Mesenchymal stem cell (in vitro differentiated cells and primary cell): ENCODE data around the gene GPX3.

ENCODE experiments used
- DNase-seq: peaks from one replicate; pipeline ENCODE4 v3.0.0-alpha.2; 2013
- H2AFZ ChIP-seq: one replicate; pipeline ENCODE4 v1.6.1; 2013; ENCODE audit warnings: low read depth, mild to moderate bottlenecking, control low read depth, inconsistent platforms, low read length, moderate library complexity
- H2AK5ac ChIP-seq: 2 replicates; pipeline ENCODE4 v1.6.1; 2013; ENCODE audit warnings: low read length, moderate library complexity, mild to moderate bottlenecking, inconsistent platforms; ENCODE audit not compliant: severe bottlenecking
- H2BK120ac ChIP-seq: one replicate; pipeline ENCODE4 v1.6.1; 2013; ENCODE audit warnings: low read depth, mild to moderate bottlenecking, inconsistent platforms, low read length, moderate library complexity
- H2BK12ac ChIP-seq, 2 experiments: one replicate each; pipeline ENCODE4 v1.6.1; 2013; ENCODE audit warnings: inconsistent platforms in 2 of 2, low read length in 2 of 2, mild to moderate bottlenecking in 2 of 2, moderate library complexity in 2 of 2, control low read depth in 1 of 2
- H2BK15ac ChIP-seq: one replicate; pipeline ENCODE4 v1.6.1; 2013; ENCODE audit warnings: mild to moderate bottlenecking, low read depth, inconsistent platforms; ENCODE audit not compliant: poor library complexity, severe bottlenecking
- H2BK5ac ChIP-seq: 2 replicates; pipeline ENCODE4 v1.6.1; 2013; ENCODE audit warnings: low read depth, mild to moderate bottlenecking, low read length, control low read depth, inconsistent platforms; ENCODE audit not compliant: poor library complexity, severe bottlenecking
- H3K14ac ChIP-seq, 2 experiments: one replicate each; pipeline ENCODE4 v1.6.1; 2013; ENCODE audit warnings: inconsistent platforms in 2 of 2, low read length in 2 of 2, control low read depth in 1 of 2, mild to moderate bottlenecking in 1 of 2, moderate library complexity in 1 of 2
- H3K18ac ChIP-seq, 2 experiments: one replicate each; pipeline ENCODE4 v1.6.1; 2013; ENCODE audit warnings: inconsistent platforms in 2 of 2, low read length in 2 of 2, control low read depth in 1 of 2, low read depth in 1 of 2, mild to moderate bottlenecking in 1 of 2
- H3K23ac ChIP-seq, 2 experiments: one replicate each; pipeline ENCODE4 v1.6.1; 2013; ENCODE audit warnings: inconsistent platforms in 2 of 2, low read length in 2 of 2, mild to moderate bottlenecking in 2 of 2, moderate library complexity in 2 of 2, control low read depth in 1 of 2
- H3K27ac ChIP-seq: 2 replicates; pipeline ENCODE4 v1.5.1; 2013; ENCODE audit warnings: mild to moderate bottlenecking, moderate library complexity, low read length, control low read depth, inconsistent platforms; ENCODE audit not compliant: poor library complexity, severe bottlenecking
- H3K27me3 ChIP-seq, 2 experiments: 2 replicates each; pipeline versions ENCODE4 v1.6.1 to v1.7.0; 2013; ENCODE audit warnings: low read length in 2 of 2, mild to moderate bottlenecking in 2 of 2, moderate library complexity in 2 of 2, control low read depth in 1 of 2, inconsistent platforms in 1 of 2; ENCODE audit not compliant: control insufficient read depth in 1 of 2, insufficient read depth in 1 of 2
- H3K36me3 ChIP-seq, 2 experiments: 2 replicates each; pipeline versions ENCODE4 v1.6.1 to v1.7.0; 2013; ENCODE audit warnings: low read length in 2 of 2, control low read depth in 1 of 2, inconsistent platforms in 1 of 2, low read depth in 1 of 2, mild to moderate bottlenecking in 1 of 2; ENCODE audit not compliant: insufficient read depth in 2 of 2, control insufficient read depth in 1 of 2
- H3K4ac ChIP-seq, 2 experiments: one replicate each; pipeline ENCODE4 v1.6.1; 2013; ENCODE audit warnings: inconsistent platforms in 2 of 2, low read length in 2 of 2, mild to moderate bottlenecking in 2 of 2, moderate library complexity in 2 of 2, control low read depth in 1 of 2, low read depth in 1 of 2
- H3K4me1 ChIP-seq: 2 replicates; pipeline ENCODE4 v1.6.1; 2013; ENCODE audit warnings: low read depth, low read length, control low read depth; ENCODE audit not compliant: control insufficient read depth, insufficient read depth
- H3K4me2 ChIP-seq: 2 replicates; pipeline ENCODE4 v1.6.1; 2013; ENCODE audit warnings: low read length, mild to moderate bottlenecking, inconsistent platforms; ENCODE audit not compliant: poor library complexity, severe bottlenecking
- H3K4me3 ChIP-seq, 2 experiments: 2 replicates each; pipeline versions ENCODE4 v1.5.1 to v1.7.0; 2013; ENCODE audit warnings: low read length in 2 of 2, mild to moderate bottlenecking in 2 of 2, control low read depth in 1 of 2, low read depth in 1 of 2; ENCODE audit not compliant: insufficient read depth in 1 of 2
- H3K79me1 ChIP-seq: replicated peaks from 2 replicates; pipeline ENCODE4 v1.6.1; 2013; ENCODE audit warnings: mild to moderate bottlenecking, control low read depth, low read length, inconsistent platforms; ENCODE audit not compliant: poor library complexity, severe bottlenecking
- H3K9ac ChIP-seq: 2 replicates; pipeline ENCODE4 v1.7.0; 2013; ENCODE audit warnings: mild to moderate bottlenecking, low read length, moderate library complexity
- H3K9me3 ChIP-seq: 2 replicates; pipeline ENCODE4 v1.7.0; 2013; ENCODE audit warnings: mild to moderate bottlenecking, low read length; ENCODE audit not compliant: control insufficient read depth
- H4K8ac ChIP-seq: one replicate; pipeline ENCODE4 v1.6.1; 2013; ENCODE audit warnings: inconsistent platforms, mild to moderate bottlenecking, low read length, moderate library complexity
- H4K91ac ChIP-seq: one replicate; pipeline ENCODE4 v1.6.1; 2013; ENCODE audit warnings: mild to moderate bottlenecking, low read length, inconsistent platforms
- WGBS: methylation state at CpG from one replicate; pipeline ENCODE4 v1.1.7; 2013; ENCODE audit warnings: mixed read lengths; 5-methylcytosine and 5-hydroxymethylcytosine counted together

Gene GPX3

GRCh38 chr5:151004499-151004898, 15.9 kb upstream of the GPX3 start:
- H3K79me1 ChIP-seq, result no peaks in the 10 kb centered on the region
- H3K4ac ChIP-seq, result no peak overlapping the region
- peak overlapping the region; percentile 51 for H2AK5ac ChIP-seq
- no peaks in the 10 kb centered on the region for H3K36me3 ChIP-seq
- H3K14ac ChIP-seq, result no peak overlapping the region
- no peak overlapping the region for H3K18ac ChIP-seq
- no peak overlapping the region for H2BK12ac ChIP-seq
- no peak overlapping the region for H3K4me3 ChIP-seq
- H3K27ac ChIP-seq, result no peak overlapping the region
- H2AFZ ChIP-seq, result no peak overlapping the region
- peaks cover 0 to 7% of the 10 kb centered on the region in 2 experiments for H3K27me3 ChIP-seq
- no peak overlapping the region for H3K9ac ChIP-seq
- DNase-seq, result no peak
- no peaks in the 10 kb centered on the region for H3K9me3 ChIP-seq
- H3K4me2 ChIP-seq, result no peak overlapping the region
- no peak overlapping the region for H4K91ac ChIP-seq
- no peak overlapping the region for H2BK5ac ChIP-seq
- H4K8ac ChIP-seq, result no peak overlapping the region
- 94% methylated on average over 2 of the region's 2 CpGs for WGBS
- no peak overlapping the region for H2BK15ac ChIP-seq
- H2BK120ac ChIP-seq, result no peak overlapping the region
- no peak overlapping the region for H3K23ac ChIP-seq
- peaks cover 11% of the 10 kb centered on the region for H3K4me1 ChIP-seq

- no peak overlapping the region for H3K4me3 ChIP-seq
- H3K4me1 ChIP-seq, result peaks cover 10% of the 10 kb centered on the region
- H2AK5ac ChIP-seq, result no peak overlapping the region
- H3K36me3 ChIP-seq, result no peaks in the 10 kb centered on the region
- peak; percentile 43 for DNase-seq
- H3K9me3 ChIP-seq, result no peaks in the 10 kb centered on the region
- no peak overlapping the region for H2BK120ac ChIP-seq
- no peak overlapping the region for H3K27ac ChIP-seq
- no peaks in the 10 kb centered on the region for H3K27me3 ChIP-seq
- H3K79me1 ChIP-seq, result no peaks in the 10 kb centered on the region
- 63% methylated on average over 4 of the region's 5 CpGs for WGBS
- H3K18ac ChIP-seq, result peak overlapping the region in 1 of 2 experiments; percentile 56
- H3K9ac ChIP-seq, result peak overlapping the region; percentile 35
- no peak overlapping the region for H3K4me2 ChIP-seq
- no peak overlapping the region for H4K91ac ChIP-seq
- H2BK12ac ChIP-seq, result no peak overlapping the region
- H2BK15ac ChIP-seq, result no peak overlapping the region
- no peak overlapping the region for H3K4ac ChIP-seq
- no peak overlapping the region for H2AFZ ChIP-seq
- H4K8ac ChIP-seq, result no peak overlapping the region
- no peak overlapping the region for H2BK5ac ChIP-seq
- H3K23ac ChIP-seq, result no peak overlapping the region
- no peak overlapping the region for H3K14ac ChIP-seq
Observed at GRCh38 chr5:151005187-151005949, 15.0 kb upstream of the GPX3 start.

GRCh38 chr5:151005950-151006576, 14.3 kb upstream of the GPX3 start:
- no peaks in the 10 kb centered on the region for H3K79me1 ChIP-seq

GRCh38 chr5:151006704-151007334, 13.6 kb upstream of the GPX3 start:
- H2BK5ac ChIP-seq, result no peak overlapping the region
- H3K27me3 ChIP-seq, result no peaks in the 10 kb centered on the region
- H2BK12ac ChIP-seq, result peak overlapping the region; percentile 60 to 80
- peaks cover 10% of the 10 kb centered on the region for H3K4me1 ChIP-seq
- no peak overlapping the region for H3K4me2 ChIP-seq
- H3K18ac ChIP-seq, result peak overlapping the region; percentile 73 to 74
- H3K14ac ChIP-seq, result peak overlapping the region in 1 of 2 experiments; percentile 13
- no peak overlapping the region for H2AFZ ChIP-seq
- H4K91ac ChIP-seq, result peak overlapping the region; percentile 96
- H3K36me3 ChIP-seq, result no peaks in the 10 kb centered on the region
- H3K27ac ChIP-seq, result no peak overlapping the region
- no peaks in the 10 kb centered on the region for H3K9me3 ChIP-seq
- peak overlapping the region in 1 of 2 experiments; percentile 42 for H3K4me3 ChIP-seq
- WGBS, result 96% methylated on average over 4 of the region's 5 CpGs
- DNase-seq, result no peak
- H2AK5ac ChIP-seq, result peak overlapping the region; percentile 42
- peak overlapping the region; percentile 80 for H2BK15ac ChIP-seq
- H4K8ac ChIP-seq, result peak overlapping the region; percentile 42
- no peak overlapping the region for H3K23ac ChIP-seq
- H3K4ac ChIP-seq, result peak overlapping the region; percentile 20 to 30
- no peaks in the 10 kb centered on the region for H3K79me1 ChIP-seq
- peak overlapping the region; percentile 74 for H3K9ac ChIP-seq
- peak overlapping the region; percentile 54 for H2BK120ac ChIP-seq

More at GRCh38 chr5:151005950-151006576, 14.3 kb upstream of the GPX3 start:
- peak overlapping the region; percentile 73 to 74 for H3K18ac ChIP-seq
- H3K4ac ChIP-seq, result peak overlapping the region in 1 of 2 experiments; percentile 20
- H3K4me1 ChIP-seq, result peaks cover 10% of the 10 kb centered on the region
- no peaks in the 10 kb centered on the region for H3K27me3 ChIP-seq
- H2AFZ ChIP-seq, result no peak overlapping the region
- no peak overlapping the region for H2AK5ac ChIP-seq
- H3K4me3 ChIP-seq, result peak overlapping the region in 1 of 2 experiments; percentile 42
- H3K14ac ChIP-seq, result no peak overlapping the region
- H3K4me2 ChIP-seq, result no peak overlapping the region
- H3K23ac ChIP-seq, result no peak overlapping the region
- H3K9ac ChIP-seq, result peak overlapping the region; percentile 74
- peak; percentile 86 for DNase-seq
- no peak overlapping the region for H4K8ac ChIP-seq
- no peak overlapping the region for H2BK5ac ChIP-seq
- WGBS, result 18% methylated on average over 7 of the region's 7 CpGs
- peak overlapping the region in 1 of 2 experiments; percentile 80 for H2BK12ac ChIP-seq
- H2BK120ac ChIP-seq, result peak overlapping the region; percentile 54
- H4K91ac ChIP-seq, result no peak overlapping the region
- H3K27ac ChIP-seq, result no peak overlapping the region
- H3K36me3 ChIP-seq, result no peaks in the 10 kb centered on the region
- no peak overlapping the region for H2BK15ac ChIP-seq
- no peaks in the 10 kb centered on the region for H3K9me3 ChIP-seq
